Endothelial cell of umbilical vein (primary cell): Measurements from ENCODE around the gene OR2C1.
A peak's percentile ranks its signal among the peaks of the same experiment; 100 is the strongest.

Source experiments
- EZH2 ChIP-seq: IDR thresholded peaks from 2 replicates; pipeline ENCODE4 v1.6.1; 2012; ENCODE audit warnings: borderline replicate concordance, low read depth, mild to moderate bottlenecking, moderate library complexity, low read length, inconsistent platforms; ENCODE audit not compliant: severe bottlenecking
- FOS ChIP-seq: IDR thresholded peaks from 2 replicates; pipeline ENCODE4 v1.6.1; 2011; ENCODE audit warnings: mild to moderate bottlenecking, low read length, moderate library complexity, borderline replicate concordance; ENCODE audit not compliant: insufficient read depth
- GATA2 ChIP-seq: IDR thresholded peaks from 2 replicates; pipeline ENCODE4 v1.7.0; 2011; ENCODE audit warnings: low read depth, mild to moderate bottlenecking, moderate library complexity, mixed read lengths, low read length; ENCODE audit not compliant: insufficient read length, insufficient read depth
- JUN ChIP-seq: IDR thresholded peaks from 2 replicates; pipeline ENCODE4 v1.6.1; 2011; ENCODE audit warnings: borderline replicate concordance, low read depth; ENCODE audit not compliant: insufficient read length, insufficient read depth
- MYC ChIP-seq: IDR thresholded peaks from one replicate; pipeline ENCODE4 v1.6.1; 2011; ENCODE audit warnings: mild to moderate bottlenecking, low read depth, low read length
- POLR2A ChIP-seq: IDR thresholded peaks from 2 replicates; pipeline ENCODE4 v1.6.1; 2012; ENCODE audit warnings: low read depth, mild to moderate bottlenecking, control low read depth, low read length
- POLR2AphosphoS5 ChIP-seq: IDR thresholded peaks from 2 replicates; pipeline ENCODE4 v1.6.1; 2012; ENCODE audit warnings: low read depth, mild to moderate bottlenecking, control low read depth, low read length, moderate library complexity; ENCODE audit not compliant: insufficient read depth
- TF ChIP-seq, protein P1 (sequence below), 2 donors: IDR thresholded peaks; 1 replicate in 1 of 2; 2 replicates in 1 of 2; pipeline ENCODE4 v1.5.1; 2011; ENCODE audit warnings: low read length in 2 of 2, mild to moderate bottlenecking in 2 of 2, moderate library complexity in 2 of 2, control low read depth in 1 of 2, inconsistent platforms in 1 of 2, low read depth in 1 of 2; ENCODE audit not compliant: insufficient read depth in 1 of 2; ENCODE audit errors: extremely low read depth in 1 of 2
- TF ChIP-seq, protein P2 (sequence below): IDR thresholded peaks from 2 replicates; pipeline ENCODE4 v1.6.1; 2011; ENCODE audit not compliant: insufficient read depth, insufficient read length

- TF ChIP-seq, protein P1, sequence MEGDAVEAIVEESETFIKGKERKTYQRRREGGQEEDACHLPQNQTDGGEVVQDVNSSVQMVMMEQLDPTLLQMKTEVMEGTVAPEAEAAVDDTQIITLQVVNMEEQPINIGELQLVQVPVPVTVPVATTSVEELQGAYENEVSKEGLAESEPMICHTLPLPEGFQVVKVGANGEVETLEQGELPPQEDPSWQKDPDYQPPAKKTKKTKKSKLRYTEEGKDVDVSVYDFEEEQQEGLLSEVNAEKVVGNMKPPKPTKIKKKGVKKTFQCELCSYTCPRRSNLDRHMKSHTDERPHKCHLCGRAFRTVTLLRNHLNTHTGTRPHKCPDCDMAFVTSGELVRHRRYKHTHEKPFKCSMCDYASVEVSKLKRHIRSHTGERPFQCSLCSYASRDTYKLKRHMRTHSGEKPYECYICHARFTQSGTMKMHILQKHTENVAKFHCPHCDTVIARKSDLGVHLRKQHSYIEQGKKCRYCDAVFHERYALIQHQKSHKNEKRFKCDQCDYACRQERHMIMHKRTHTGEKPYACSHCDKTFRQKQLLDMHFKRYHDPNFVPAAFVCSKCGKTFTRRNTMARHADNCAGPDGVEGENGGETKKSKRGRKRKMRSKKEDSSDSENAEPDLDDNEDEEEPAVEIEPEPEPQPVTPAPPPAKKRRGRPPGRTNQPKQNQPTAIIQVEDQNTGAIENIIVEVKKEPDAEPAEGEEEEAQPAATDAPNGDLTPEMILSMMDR (IDR thresholded peaks at IDR 0.05; ENCODE audit: extremely low read depth in 1 of 2, insufficient read depth in 1 of 2, low read depth in 1 of 2, low read length in 2 of 2) = no peak
- TF ChIP-seq MYC (no peak), POLR2A (peak; percentile 47), EZH2 (no peak), POLR2AphosphoS5 (no peak), JUN (no peak), GATA2 (no peak), FOS (no peak)
- TF ChIP-seq, protein P2, sequence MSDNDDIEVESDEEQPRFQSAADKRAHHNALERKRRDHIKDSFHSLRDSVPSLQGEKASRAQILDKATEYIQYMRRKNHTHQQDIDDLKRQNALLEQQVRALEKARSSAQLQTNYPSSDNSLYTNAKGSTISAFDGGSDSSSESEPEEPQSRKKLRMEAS = peak; percentile 33
Measured at GRCh38 chr16:3364774-3365427, 9.2 kb downstream of the OR2C1 start.
